WI38 (cell line): ENCODE data around the gene ANKRD9.
"Not testable (repeated sequence)": the region's sequence is repeated elsewhere in the genome, so short reads cannot be mapped to it uniquely, and the experiment has no call there.

Experiments used
- H3K4me3 ChIP-seq: 2 replicates; pipeline ENCODE4 v1.5.1; 2011; ENCODE audit warnings: low read depth, mild to moderate bottlenecking, control low read depth, low read length
- TF ChIP-seq, protein P1 (sequence below): IDR thresholded peaks from 2 replicates; pipeline ENCODE4 v1.5.1; 2012; ENCODE audit warnings: low read depth, mild to moderate bottlenecking, control low read depth, low read length

Gene ANKRD9

DNA sequence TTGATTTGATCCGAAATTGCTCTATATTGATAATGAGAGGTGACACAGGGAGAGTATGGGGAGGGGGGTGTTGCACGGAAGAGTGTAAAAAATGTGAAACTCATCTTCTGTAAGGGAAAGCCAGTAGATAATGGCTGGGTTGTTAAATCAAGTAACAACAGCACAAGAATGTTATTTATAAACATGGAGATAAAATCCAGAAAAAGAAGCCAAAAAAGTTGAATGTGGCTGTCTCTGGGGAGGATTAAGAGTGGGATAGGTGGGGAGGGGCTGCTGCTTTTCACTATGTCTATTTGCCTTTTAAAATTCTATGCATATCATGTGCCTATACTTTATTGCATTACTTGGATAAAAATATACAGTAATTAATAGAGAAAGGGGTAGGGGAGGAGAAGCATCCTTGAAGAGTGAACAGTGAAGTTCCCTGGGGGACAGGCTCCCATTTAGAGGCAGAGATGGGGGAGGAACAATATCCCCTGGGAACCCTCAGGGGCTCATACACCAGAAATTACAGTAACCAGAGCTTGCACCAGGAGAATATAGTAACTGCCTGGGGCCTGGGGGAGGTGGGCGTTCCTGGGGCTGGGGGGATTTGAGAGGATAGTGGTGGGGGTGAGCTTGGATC lies 39.2 kb upstream of the ANKRD9 start:
- TF ChIP-seq, protein P1, sequence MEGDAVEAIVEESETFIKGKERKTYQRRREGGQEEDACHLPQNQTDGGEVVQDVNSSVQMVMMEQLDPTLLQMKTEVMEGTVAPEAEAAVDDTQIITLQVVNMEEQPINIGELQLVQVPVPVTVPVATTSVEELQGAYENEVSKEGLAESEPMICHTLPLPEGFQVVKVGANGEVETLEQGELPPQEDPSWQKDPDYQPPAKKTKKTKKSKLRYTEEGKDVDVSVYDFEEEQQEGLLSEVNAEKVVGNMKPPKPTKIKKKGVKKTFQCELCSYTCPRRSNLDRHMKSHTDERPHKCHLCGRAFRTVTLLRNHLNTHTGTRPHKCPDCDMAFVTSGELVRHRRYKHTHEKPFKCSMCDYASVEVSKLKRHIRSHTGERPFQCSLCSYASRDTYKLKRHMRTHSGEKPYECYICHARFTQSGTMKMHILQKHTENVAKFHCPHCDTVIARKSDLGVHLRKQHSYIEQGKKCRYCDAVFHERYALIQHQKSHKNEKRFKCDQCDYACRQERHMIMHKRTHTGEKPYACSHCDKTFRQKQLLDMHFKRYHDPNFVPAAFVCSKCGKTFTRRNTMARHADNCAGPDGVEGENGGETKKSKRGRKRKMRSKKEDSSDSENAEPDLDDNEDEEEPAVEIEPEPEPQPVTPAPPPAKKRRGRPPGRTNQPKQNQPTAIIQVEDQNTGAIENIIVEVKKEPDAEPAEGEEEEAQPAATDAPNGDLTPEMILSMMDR: no peak
- no peak overlapping the region for H3K4me3 ChIP-seq

DNA sequence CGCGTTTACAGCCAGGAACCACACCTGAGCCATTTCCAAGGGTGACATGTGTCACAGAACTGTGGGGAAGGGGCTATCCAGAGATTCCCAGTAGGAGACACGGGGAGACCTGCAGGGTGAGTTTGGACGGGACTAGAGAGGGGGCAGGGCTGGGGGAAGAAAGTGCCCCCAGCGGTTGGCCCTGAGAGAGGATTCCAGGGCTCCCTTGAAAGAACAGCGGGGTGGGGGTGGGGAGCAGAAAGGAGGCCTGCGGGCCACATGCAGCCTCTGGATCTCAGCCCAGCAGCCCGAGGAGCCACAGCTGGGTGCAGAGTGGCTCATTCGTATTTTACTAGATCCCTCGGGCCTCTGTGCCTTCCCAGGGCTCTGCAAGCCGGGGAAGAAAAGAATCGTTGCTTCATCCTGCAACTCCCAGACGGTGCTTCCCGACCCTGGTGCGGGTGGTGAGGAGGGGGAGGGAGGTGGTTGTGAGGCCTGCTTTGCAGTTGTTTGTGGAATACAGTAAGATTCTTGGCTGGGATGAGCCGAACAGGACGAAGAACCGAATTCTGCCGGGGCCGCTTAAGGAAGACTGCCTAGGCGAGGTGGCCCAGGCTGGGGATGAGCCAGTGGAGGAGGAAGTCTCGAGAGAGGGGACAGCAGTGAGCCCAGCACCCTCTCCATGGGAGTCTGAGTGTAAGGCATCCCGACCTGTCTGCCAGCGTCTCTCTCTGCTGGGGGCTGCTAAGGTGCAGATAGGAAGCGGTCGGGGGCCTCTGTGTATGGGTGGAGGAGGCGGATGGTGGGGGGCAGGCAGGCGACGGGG lies 36.1 kb upstream of the ANKRD9 start:
- H3K4me3 ChIP-seq: no peak overlapping the region
- TF ChIP-seq, protein P1: no peak

DNA sequence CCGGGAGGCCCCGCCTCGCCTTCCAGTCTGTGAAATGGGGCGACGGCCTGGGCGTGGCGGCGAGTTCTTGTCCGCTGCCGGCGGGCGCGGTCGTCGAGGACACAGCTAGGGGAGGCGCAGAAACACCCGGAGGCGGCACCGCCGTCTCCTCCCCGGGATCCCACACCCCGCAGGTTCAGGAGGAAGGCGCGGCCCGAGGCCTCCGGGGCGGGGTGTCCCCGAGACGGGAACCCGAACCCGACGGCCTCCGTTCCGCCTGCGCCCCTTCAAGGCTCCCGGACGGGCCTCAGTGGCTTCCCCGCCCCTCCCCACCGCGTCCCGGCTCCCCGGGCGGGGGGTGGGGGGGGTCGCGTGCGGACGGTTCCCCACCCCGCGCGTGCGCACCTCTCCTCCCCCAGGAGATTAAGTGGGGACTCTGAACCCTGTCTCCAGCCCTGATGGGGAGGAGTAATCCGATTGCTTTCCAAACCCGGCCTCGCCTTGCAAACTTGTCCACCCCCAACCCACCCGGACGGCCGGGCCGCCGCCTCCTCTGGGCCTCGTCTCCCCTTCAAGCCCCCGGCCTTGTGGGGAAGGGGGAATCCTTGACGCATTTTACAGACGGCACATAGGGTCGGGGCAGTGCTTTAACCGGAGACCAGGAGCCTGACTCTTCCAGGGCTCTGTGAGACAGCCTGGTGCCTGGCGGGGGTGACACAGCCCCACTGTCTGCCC lies 35.3 kb upstream of the ANKRD9 start:
- H3K4me3 ChIP-seq: no peak overlapping the region
- TF ChIP-seq, protein P1: no peak

DNA sequence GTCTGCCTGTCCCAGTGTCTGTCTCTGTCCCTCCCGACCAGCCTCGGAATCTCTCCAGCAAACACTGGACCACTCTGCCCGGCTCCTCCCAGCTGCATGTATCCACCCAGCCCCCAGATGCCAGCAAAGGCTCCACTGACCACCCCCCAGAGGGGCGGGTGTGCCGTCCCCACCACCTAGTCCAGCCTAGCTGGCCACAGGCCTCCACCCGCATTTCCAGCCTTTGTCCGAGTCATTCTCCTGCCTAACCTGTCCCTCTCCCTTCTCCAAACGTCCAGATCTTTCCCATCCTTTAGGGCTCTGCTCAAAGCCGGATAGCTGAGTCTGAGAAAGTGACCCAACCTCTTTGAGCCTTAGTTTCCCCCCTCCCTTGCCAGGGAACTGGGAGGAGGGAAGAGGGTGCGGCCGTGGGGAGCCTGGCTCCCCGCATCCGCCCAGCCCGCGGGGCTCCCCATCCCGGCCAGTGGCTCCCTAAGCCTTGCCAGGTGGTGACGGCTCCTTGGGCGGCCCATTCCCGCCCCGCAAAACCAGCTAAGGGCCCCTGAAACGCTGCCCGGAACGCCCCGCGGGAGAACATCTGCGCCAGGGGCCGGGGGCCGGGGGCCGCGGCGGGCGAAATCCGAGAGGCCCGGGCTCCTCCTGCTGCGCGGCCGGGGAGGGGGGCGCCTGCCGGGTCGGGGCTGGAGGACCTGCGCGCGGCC lies 34.6 kb upstream of the ANKRD9 start:
- no peak overlapping the region for H3K4me3 ChIP-seq
- TF ChIP-seq, protein P1: no peak

DNA sequence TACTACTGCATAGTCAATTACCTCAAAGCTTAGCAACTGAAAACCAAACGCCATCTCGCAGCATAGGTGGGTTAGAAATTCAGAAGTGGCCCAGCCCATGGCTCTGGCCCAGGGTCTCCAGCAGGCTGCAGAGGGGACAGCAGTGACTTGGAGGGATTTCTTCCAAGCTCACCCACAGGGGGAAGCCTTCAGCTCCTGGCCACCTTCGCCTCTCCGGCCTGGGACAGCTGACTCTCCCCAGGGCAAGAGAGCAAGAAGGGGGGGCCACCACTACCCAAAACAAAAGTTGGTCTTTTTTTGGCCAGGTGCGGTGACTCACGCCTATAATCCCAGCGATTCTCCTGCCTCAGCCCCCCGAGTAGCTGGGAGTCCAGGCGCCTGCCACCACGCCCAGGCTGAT lies 32.2 kb upstream of the ANKRD9 start:
- H3K4me3 ChIP-seq: no peak overlapping the region
- TF ChIP-seq, protein P1: no peak

DNA sequence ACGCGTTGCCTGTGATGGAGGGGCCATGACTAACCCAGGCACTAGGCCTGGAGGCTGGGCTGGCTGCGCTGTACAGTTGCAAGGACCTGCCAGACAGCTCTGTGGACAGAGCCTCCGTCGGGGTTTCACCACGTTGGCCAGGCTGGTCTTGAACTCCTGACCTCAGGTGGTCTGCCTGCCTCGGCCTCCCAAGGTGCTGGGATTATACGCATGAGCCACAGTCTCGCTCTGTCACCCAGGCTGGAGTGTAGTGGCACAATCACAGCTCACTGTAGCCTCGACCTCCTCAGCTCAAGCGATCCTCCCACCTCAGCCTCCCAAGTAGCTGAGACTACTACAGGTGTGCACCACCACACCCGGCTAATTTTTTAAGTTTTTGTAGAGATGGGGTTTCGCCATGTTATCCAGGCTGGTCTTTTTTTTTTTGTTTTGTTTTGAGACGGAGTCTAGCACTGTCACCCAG lies 31.5 kb upstream of the ANKRD9 start:
- H3K4me3 ChIP-seq: not testable (repeated sequence)

DNA sequence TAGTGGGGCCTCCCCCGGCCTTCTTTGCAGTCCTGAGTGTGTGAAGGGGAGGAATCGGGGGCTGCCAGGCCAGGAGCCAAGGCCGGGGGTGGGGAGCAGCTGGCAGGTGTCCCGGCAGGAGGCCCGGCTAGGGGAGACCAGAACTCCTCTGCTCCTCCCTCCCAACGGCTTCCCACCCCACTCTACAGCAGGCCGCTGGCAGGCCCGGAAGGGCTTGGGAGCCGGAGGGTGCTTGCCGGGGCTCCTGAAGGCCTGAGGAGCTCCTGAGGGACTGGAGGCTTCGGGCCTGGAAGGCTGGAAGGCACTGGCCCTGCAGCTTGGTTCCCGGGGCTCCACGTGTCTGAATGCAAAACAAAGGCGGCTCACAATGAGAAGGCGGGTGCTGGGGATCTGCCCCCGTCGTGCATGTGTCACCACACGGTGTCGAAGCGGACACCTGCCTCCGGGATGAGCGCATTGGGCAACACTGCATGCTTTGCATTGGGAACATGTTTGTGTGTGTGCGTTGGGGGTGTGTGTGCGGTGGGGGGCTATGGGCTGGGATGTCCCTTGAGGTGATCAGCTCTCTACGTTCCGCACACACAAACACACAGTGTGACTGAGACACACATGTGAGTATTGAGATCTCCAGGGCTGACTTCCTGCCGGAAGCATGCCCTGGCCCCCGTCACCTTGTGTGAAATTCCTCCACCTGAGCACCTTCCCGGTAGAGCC lies 30.9 kb upstream of the ANKRD9 start:
- no peak overlapping the region for H3K4me3 ChIP-seq
- TF ChIP-seq, protein P1: no peak
